ENCODE results near the gene SYT4.
A peak's percentile ranks its signal among the peaks of the same experiment; 100 is the strongest.
"Not testable (repeated sequence)": the region's sequence is repeated elsewhere in the genome, so short reads cannot be mapped to it uniquely, and the experiment has no call there.

The SYT4 gene, protein sequence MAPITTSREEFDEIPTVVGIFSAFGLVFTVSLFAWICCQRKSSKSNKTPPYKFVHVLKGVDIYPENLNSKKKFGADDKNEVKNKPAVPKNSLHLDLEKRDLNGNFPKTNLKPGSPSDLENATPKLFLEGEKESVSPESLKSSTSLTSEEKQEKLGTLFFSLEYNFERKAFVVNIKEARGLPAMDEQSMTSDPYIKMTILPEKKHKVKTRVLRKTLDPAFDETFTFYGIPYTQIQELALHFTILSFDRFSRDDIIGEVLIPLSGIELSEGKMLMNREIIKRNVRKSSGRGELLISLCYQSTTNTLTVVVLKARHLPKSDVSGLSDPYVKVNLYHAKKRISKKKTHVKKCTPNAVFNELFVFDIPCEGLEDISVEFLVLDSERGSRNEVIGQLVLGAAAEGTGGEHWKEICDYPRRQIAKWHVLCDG

DNA sequence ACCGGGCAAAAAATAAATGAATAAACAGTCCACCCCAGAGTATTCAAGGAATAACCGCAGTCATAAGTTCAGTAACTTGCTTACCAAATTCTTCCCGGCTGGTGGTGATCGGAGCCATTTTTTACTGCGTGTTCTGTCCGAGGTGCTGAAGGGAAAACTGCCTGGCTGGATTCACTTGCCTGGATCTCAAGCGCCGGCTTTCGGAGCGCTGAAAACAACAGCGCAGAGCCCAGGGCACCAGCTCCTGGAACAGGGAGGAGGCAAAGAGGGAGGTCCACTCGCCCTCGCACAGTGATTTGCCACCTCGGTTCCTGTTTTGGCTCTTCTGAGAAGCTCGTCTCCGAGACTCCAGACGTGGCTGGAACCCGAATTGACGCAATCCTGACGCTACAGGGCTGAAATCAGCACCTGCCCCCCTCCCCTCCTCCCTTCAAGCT is at the start of gene SYT4:
SYT4 (minus strand) TSS at position 327 of the 437 bp plus-strand sequence; CDS start at position 118, 209 bp downstream.
- DNase-seq: peak; percentile 77 to 93 (median 84)

DNA sequence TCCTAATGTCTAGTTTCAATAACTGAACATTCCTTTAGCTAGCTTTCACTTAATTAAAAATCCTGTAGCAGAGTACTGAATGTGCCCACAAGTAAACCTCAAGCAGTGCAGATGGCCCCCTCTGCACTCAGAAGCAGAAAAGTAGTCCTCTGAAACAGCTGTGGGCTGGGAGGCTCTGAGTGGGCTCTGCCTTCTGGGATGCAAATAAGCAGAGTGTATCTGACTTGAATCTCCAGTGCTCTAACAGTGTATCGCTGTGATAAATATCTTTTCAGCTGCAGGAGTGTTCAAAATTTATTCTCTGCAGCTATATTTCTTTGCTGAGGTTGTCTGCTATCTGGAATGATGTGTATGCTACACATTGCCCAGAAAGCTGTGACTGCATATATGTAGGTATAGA is 44.8 kb upstream of the SYT4 start:
- DNase-seq: no peak

DNA sequence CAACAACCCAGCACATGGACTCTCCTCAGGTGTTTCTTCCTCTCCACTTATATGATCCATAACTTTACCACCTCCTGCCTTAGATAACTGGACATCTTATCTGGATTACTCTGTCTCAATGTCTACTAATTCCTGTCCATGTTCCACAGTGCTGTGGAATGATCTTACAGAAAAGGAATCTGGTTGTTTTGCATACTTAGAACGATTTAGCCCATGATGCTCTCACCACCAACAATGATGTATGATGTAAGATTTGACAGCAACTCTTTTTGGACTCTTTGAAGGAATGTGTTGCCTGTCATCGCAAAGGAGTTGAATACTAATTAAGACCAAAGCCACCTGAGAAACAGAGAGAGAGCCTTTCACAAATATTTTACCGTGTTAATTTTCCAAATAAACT is 37.7 kb upstream of the SYT4 start:
- no peak for DNase-seq

DNA sequence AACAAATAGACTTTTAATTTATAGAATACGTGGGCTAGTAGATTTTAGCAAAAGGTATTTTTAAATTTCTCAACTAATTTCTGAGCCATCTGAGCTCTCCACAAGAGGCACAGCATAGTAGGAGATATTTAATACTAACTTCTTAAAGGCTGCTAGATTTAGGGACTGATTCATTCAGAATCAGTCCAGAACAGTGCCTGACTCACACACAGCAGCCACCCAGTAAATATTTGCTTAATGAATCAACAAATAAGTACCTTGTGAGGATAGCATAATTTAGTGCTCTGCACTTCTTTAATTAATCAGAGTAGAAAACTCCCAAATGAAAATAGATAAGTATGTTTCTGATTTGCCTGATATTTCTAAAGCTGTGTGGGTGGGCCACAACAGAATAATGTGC is 35.6 kb upstream of the SYT4 start:
- no peak for DNase-seq

DNA sequence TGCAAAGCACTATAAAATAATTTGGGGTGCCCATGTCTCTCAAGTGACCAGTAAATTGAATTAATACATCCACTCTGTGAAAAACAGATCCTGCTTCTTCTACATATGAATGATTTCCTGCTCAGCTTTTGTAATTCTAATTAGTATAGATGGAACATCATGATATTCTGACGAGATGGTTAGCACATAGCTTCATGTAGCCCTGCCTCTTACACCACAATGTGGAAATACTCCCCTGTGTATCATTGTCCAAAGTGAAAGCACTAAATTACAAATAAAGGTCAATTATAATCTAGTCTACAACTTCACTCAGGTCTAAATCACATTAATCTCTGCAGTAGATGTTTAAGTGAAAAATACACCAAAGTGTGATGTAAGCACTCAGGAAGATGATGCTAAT is 32.9 kb upstream of the SYT4 start:
- no peak for DNase-seq

DNA sequence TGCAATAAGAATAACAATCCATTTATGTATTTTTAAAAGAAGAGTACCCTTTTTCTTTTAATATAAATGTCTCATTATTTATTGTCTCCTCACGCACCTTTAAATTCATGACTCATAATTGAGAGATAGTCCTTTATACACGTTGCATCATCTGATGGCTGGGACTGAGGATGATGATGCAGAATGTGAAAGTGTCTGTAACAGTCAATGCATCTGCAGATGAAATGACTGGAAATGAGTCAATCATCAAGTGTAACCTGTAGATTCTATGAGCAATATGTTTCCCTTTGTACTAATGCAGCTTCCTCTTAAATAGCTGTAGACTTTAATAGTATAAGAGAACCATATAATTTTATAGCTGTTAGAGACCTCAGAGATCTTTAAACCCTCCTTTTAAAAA is 26.1 kb upstream of the SYT4 start:
- DNase-seq: no peak

DNA sequence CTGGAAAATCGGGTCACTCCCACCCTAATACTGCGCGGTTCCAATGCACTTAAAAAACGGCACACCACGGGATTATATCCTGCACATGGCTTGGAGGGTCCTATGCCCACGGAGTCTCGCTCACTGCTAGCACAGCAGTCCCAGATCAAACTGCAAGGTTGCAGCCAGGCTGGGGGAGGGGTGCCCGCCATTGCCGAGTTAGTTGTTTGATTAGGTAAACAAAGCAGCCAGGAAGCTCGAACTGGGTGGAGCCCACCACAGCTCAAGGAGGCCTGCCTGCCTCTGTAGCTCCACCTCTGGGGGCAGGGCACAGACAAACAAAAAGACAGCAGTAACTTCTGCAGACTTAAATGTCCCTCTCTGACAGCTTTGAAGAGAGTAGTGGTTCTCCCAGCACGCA is 8.9 kb upstream of the SYT4 start:
- not testable (repeated sequence) for DNase-seq

DNA sequence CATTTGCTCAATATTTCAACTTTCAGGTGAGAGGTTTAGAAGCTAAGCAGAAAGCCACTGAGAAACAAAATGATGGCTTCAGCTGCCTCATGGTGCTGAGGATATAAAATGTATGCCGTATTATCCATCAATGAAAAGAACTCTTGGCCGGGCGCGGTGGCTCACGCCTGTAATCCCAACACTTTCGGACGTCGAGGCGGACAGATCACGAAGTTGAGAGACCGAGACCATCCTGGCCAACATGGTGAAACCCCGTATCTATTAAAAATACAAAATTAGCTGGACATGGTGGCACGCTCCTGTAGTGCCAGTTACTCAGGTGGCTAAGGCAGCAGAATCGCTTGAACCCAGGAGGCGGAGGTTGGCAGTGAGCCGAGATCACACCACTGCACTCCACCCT is 6.0 kb upstream of the SYT4 start:
- DNase-seq: no peak

DNA sequence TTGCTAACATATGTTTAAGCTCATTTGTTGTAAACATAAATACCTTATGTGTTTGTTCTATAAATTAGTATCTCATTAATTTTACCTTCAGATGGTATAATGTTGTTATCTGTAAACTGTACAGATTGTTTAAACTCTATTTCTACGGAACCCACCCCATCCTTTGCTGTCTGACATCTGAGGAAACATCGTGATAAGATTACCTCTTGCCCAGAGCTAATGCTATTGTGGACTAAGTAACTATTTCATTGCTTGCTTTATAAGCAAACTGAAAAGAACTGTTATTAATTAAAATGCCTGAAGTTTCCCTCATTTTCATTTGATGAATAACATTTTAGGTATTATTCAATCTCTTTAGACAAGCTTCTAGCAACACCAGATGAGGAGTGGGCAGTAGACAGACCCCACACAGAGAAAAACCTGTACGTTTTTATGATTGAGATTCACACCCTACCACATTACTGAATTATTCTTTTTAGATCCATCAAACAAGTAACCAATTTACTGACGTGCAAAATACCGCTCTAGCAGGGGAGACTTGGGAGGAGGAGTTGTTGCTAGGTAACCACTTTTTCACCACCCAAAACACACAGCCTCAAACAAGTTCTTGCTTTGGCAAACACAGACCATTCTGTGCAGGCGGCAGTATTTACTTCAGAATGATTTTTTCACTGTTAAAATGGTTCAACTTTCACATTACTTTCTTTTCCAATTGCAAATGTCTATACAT is 1.9 kb upstream of the SYT4 start:
- DNase-seq: peak; percentile 80 to 98 (median 84)

DNA sequence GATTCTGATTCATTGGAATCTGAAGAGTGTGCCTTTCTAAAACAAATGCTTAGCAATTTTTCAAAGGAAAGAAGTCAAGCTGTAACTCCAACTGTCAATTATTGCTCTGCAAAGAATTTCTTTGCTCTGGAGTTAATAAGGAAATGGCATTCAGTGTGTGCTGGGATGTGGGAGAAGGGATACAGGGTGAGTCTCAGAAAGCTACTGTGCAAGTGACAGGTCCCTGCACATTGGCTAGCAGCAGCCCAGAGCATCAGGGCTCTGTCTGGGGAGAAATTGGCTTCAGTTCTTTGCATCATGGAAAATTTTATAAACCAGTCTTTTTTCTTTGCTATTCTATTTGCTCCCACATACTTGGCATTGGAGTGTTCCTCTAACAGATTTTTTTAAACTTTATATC is 1.1 kb upstream of the SYT4 start:
- peak in 2 of 3 experiments; percentile 37 to 48 for DNase-seq

DNA sequence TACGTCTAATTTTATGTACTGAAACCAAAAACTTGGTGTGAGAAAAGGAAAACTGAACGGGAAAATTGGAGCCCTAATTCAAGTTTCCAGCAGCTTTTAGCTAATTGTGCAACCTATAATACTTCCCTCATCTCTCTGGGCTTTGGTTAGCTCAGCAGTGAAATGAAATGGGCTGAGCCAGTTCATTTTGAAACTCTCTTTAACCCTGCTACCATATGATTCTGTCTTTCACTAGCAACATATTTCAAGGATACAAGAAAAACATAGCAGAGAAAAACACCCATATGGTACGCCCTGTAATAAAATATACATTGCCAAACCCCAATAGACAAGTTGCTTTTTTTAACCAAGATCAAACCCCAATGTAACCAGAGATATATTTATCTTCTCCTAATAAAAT is 799 bp downstream of the SYT4 start:
- peak in 2 of 3 experiments; percentile 35 to 67 for DNase-seq

DNA sequence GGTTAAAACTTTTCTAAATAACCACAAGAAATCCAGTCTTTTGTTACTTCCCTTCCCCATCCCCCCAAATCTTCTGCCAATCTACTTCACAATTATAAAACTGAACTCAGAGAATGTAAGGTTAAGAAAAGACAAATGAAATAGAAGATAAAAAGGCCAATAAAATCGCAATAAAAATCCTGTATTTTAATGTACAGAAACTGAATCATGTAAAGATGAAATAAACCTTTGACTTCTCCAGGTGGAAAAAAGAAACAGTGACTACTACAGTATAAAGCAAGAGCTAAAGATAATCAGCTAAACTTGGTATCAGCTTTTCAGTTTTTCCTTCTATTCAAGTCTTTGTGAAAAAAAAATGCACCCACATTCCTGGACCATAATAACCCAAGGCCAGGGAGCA is 1.7 kb downstream of the SYT4 start:
- no peak for DNase-seq

DNA sequence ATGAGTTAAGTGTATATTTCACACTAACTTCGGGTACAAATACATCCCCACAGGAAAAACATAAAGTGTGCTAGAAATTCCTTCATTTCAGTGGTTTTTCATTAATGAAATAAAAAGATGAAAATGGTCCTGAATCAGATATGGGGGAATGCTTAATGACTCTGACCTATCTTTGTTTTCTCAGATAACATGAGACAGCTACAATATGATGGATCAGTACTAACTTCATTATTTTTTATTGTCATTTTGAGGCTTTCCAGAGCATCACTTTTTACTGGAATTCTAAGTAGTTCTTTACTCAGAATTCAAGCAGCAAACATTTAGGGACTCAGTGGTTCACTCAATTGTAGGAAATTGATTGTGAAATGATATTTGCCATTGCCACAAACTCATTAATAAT is 2.8 kb downstream of the SYT4 start:
- DNase-seq: no peak

DNA sequence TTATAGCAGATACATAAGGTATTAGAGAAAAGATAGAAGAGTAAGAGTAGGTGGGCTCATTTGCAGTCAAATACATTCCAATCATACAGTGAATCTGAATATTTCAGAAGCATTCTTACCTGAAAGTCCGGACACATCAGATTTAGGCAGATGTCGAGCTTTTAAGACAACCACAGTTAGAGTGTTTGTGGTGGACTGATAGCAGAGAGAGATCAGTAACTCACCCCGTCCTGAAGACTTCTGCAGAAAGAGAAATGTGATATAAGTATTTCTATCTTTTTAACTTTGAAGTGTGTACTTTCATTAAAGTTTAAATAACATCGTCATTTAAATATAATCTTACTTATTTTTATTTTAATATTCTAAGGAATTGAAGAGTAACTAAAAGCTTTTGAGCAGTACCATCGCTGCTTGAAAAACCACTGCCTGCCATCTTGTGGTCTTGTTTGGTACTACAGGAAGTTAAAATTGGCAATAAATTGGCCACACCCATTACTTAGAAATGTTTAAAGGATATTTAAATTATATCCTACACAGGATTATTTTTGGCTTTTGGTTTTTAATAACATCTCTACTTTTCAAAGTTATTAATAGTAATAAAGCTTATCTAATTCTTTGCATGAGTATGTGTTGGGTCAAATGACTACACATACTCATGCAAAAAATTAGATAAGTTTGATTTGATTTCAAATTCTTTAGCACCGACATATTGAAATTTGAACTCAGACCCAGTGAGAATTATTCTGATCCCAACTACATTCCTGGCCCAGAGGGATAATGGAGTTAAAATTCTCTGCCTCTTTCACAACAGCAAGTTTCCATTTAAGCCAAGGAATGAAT is 5.5 kb downstream of the SYT4 start:
- peak; percentile 32 to 80 (median 68) for DNase-seq

DNA sequence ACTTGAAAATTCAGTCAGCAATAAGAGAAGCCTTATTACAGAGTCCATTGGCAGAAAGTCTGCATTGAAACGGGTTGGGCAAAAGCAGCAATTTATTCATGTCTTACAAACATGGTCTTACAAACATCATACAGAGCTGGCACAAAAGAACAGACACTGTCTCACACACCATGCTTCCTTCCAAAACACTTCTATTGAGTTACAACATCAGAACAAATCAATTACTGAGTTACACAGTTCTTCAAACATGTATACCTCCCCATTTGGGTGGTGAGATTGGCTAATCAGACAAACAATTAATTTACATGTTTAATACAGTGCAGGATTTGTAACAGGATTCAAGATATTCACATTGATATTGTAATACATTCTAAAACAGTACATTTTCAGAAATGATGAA is 9.5 kb downstream of the SYT4 start:
- DNase-seq: no peak

DNA sequence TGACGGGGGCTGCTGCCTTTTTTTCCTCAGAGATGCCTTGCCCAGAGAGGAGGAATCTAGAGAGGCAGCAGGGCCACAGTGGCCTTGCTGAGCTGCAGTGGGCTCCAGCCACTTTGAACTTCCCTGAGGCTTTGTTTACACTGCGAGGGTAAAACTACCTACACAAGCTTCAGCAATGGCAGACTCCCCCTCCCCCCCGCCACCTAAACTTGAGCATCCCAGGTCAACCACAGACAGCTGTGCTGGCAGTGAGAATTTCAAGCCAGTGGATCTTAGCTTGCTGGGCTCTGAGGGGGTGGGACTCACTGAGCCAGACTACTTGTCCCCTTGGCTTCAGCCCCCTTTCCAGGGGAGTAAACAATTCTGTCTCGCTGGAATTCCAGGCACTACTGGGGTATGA is 11.8 kb downstream of the SYT4 start:
- no peak for DNase-seq

DNA sequence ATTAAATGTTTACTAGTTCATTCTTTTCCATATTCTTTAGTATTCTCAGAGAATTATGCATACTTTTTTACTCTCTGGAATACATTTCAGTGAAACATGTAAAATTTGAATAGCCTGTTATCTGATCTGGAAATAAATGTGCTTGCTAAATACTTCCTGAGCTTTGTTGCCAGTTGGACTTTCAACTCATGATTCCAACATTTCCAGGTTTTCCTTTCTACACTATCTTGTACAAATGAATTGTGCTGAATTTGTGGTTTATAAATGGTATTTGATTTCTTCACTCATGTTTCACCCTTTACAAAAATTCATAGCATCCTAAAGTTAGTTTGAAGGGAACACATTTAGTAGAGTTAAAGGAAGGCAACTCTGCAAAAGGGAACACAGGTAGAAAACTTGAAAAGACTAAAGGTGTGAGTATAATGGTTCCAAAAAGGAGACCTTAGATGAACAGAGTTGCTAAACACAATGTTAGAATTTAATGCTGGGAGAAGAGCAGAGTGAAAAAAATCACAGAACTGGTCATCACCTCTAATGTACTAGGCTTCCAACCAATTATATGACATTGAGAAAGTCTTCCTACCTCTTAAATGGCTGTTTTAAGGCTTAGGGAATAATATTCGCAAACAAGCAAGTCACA is 28.6 kb downstream of the SYT4 start:
- DNase-seq: no peak

DNA sequence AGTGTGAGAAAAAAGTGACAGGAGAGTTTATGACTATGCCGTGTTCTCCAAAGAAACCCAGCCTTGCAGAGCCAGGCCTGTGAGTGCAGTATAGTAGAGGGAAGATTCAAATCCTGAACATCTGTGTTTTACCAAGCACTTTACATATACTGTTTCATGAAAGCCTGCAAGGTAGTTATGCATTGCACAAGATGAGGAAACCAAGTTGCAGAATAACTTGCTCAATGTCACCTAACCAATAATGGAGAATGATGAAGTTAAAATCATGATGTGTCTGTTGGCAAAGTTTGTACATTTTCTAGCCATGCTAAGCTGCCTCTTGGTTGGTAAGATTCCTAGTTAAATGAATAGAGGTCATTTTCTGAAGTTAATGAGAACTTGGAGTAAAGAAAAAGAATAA is 29.3 kb downstream of the SYT4 start:
- no peak for DNase-seq

DNA sequence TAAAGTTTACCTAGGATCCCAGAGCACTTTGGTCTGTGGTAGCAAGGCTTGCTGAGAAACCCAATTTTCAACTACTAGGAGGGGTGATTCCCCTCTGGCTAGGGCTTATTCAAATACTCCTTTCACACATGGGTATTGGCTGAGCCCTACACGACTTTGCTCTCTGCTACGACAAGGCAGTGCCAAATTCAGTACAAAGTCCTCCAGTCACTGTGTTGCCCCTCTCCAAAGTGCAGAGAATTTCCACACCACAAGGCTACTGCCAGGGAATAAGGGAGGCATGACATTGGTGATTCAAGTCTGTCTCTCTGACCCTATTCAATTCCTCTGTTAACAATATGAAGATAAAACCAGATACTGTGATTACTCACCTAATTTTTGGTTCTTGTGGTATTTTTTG is 38.9 kb downstream of the SYT4 start:
- no peak for DNase-seq

DNA sequence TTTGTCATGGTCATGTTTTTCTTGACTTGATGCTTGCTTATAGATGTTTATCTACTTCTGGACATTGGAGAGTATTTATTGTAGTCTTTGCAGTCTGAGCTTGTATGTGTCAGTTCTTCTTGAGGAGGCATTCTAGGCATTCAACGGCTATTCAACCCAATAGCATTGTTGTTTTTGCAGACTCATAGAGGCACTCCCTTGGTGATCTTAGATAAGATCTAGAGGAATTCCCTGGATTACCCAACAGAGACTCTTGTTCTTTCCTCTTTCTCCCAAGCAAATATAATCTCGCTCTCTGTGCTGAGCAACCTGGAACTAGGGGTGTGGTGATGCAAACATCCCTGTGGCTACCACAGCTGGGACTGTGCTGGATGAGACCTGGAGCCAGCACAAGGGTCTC is 40.4 kb downstream of the SYT4 start:
- DNase-seq: no peak

DNA sequence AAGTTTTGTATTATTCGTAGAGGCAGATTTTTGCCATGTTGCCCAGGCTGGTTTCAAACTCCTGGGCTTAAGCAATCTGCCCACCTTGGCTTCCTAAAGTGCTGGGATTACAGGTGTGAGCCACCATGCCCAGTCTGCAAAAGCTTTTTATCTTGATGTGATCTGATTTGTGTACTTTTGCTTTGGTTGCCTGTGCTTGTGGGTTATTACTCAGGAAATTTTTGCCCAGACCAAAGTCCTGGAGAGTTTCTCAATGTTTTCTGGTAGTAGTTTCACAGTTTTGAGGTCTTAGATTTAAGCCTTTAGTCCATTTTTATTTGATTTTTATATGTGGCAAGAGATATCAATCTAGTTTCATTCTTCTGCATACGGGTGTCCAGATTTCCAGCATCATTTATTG is 42.4 kb downstream of the SYT4 start:
- DNase-seq: no peak

DNA sequence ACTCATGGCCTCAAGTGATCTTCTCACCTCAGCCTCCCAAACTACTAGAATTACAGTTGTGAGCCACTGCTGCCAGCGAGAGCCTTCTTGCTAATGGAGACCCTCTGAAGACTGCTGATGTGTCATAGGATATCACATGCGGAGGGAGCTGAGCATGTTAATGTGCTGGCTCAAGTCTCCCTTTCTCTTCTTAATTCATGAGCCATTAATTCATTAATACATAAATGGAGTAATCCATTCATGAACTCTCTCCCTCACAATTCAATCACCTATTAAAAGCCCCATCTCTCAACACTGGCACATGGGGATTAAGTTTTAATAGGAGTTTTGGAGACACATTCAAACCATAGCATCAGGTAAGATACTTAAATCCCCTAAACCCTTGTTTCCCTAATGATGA is 54.8 kb downstream of the SYT4 start:
- no peak for DNase-seq

DNA sequence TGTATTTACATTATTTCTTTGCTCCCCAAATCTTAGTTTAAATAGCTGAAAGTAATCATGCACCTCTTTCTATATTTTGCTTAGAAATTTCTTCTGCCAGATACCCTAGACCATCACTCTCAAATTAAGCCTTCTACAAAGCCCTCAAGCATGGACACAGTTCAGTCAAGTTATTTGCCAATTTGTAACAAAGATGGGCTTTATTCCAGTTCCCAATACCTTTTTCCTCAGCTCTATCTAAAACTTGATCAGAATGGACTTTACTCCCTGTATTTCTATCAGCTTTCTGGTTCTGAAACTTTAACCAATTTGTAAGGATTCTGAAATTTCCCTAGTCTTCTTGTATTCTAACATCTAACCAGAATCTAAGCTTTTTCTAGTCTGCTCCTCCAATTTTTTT is 56.6 kb downstream of the SYT4 start:
- no peak for DNase-seq

All from NCI-H1417 (cell line).